Motor neuron (in vitro differentiated cells): ENCODE data around the gene DIRAS1. TPM values are rescaled to one million over a fixed set of nuclear protein-coding genes. Genes with fewer than 3 reads are reported as not detected.
A peak's percentile ranks its signal among the peaks of the same experiment; 100 is the strongest.

Experiments
- ATAC-seq, 8 experiments: fragments of 200-7000 bp; cut with Tn5 transposase; replicated peaks in 6 of 8; 2 replicates each; pipeline ENCODE4 v1.8.0; 2021; ENCODE audit warnings: mild to moderate bottlenecking in 8 of 8, moderate library complexity in 8 of 8
- H3K27ac ChIP-seq, 2 donors: fragments of 250-450 bp; sonication (Bioruptor Pico); 2 replicates each; pipeline ENCODE4 v1.9.0; 2021; ENCODE audit warnings: antibody characterized with exemption in 2 of 2, mild to moderate bottlenecking in 2 of 2, moderate library complexity in 1 of 2
- H3K4me1 ChIP-seq, 2 donors: fragments of 250-450 bp; sonication (Bioruptor Pico); replicated peaks in 1 of 2; 2 replicates each; pipeline ENCODE4 v1.6.1; 2021; ENCODE audit warnings: antibody characterized with exemption in 2 of 2, mild to moderate bottlenecking in 2 of 2, moderate library complexity in 1 of 2
- H3K4me3 ChIP-seq, 5 donors: fragments of 250-450 bp; sonication (Bioruptor Pico); 2 replicates each; pipeline ENCODE4 v1.9.0; 2021; ENCODE audit warnings: antibody characterized with exemption in 5 of 5, mild to moderate bottlenecking in 5 of 5, moderate library complexity in 4 of 5
- WGBS, 10 experiments: fragments of 450-650 bp; shearing (Covaris generic); methylation state at CpG; one replicate each; pipeline ENCODE4 v1.0.0; 2022; 5-methylcytosine and 5-hydroxymethylcytosine counted together
- in situ Hi-C, 9 experiments: fragments of 400-800 bp; cut with MboI; loops; one replicate each; pipeline ENCODE4 v1.15.0; 2021; ENCODE audit warnings: low sequenced_read_pairs in 9 of 9, low pct_unique_long_range_greater_than_20kb in 2 of 9; ENCODE audit not compliant: unreplicated experiment in 9 of 9
- total RNA-seq, 8 experiments: library from RNA; unstranded; fragments of 300-600 nt; gene quantifications; 2 replicates each; pipeline versions ENCODE4 v1.2.3 to v1.2.4, GENCODE V29; 2022

Gene DIRAS1
- total RNA-seq, 8 experiments from 2014 or later = 0.15 to 17.5 (median 9.0) TPM

GRCh38 chr19:2761876-2762782 is 41.0 kb upstream of the DIRAS1 start:
- WGBS, 10 experiments = 91 to 100% methylated on average over 2 to 11 of the region's 43 CpGs; no CpG with 5 or more reads in 8 of the 10 experiments

GRCh38 chr19:2761309-2761677 is 40.1 kb upstream of the DIRAS1 start:
- Histone ChIP-seq H3K27ac (no peak overlapping the region), H3K4me3 (no peak overlapping the region), H3K4me1 (no peaks in the 10 kb centered on the region)
- in situ Hi-C loops = no loop called here
- 100% methylated on average over 1 of the region's 16 CpGs; no CpG with 5 or more reads in 9 of the 10 experiments for WGBS, 10 experiments
- ATAC-seq = peak in 4 of 8 experiments; percentile 2 to 17 (median 4)

More at GRCh38 chr19:2761876-2762782, 41.0 kb upstream of the DIRAS1 start:
- in situ Hi-C loops = no loop called here
- H3K4me3 ChIP-seq = no peak overlapping the region
- H3K27ac ChIP-seq = no peak overlapping the region
- no peaks in the 10 kb centered on the region for H3K4me1 ChIP-seq
- ATAC-seq = no peak

GRCh38 chr19:2759965-2760364 is 38.8 kb upstream of the DIRAS1 start:
- in situ Hi-C loops = no loop called here
- no peak overlapping the region for H3K27ac ChIP-seq
- no peaks in the 10 kb centered on the region for H3K4me1 ChIP-seq
- no peak overlapping the region for H3K4me3 ChIP-seq
- ATAC-seq = no peak
- WGBS, 10 experiments = 93 to 100% (median 96%) methylated on average over 2 to 7 of the region's 7 CpGs; no CpG with 5 or more reads in 5 of the 10 experiments

- in situ Hi-C loops = no loop called here
- 91 to 100% (median 100%) methylated on average over 1 to 14 of the region's 17 CpGs; no CpG with 5 or more reads in 1 of the 10 experiments for WGBS, 10 experiments
- Histone ChIP-seq H3K4me1 (no peaks in the 10 kb centered on the region), H3K27ac (no peak overlapping the region), H3K4me3 (no peak overlapping the region)
- ATAC-seq = no peak
Measured at GRCh38 chr19:2759362-2759761, 38.2 kb upstream of the DIRAS1 start.

GRCh38 chr19:2758601-2759313 is 37.6 kb upstream of the DIRAS1 start:
- Histone ChIP-seq H3K4me1 (no peaks in the 10 kb centered on the region), H3K4me3 (no peak overlapping the region), H3K27ac (no peak overlapping the region)
- in situ Hi-C loops = no loop called here
- no peak for ATAC-seq
- WGBS, 10 experiments = 79 to 100% (median 91%) methylated on average over 2 to 5 of the region's 17 CpGs; no CpG with 5 or more reads in 1 of the 10 experiments

GRCh38 chr19:2756921-2757881 is 36.0 kb upstream of the DIRAS1 start:
- Histone ChIP-seq H3K27ac (no peak overlapping the region), H3K4me3 (no peak overlapping the region), H3K4me1 (no peaks in the 10 kb centered on the region)
- WGBS, 10 experiments = 100% methylated on average over 1 to 6 of the region's 48 CpGs; no CpG with 5 or more reads in 7 of the 10 experiments
- in situ Hi-C loops = no loop called here
- peak in 1 of 8 experiments; percentile 8 for ATAC-seq

GRCh38 chr19:2756477-2756876 is 35.3 kb upstream of the DIRAS1 start:
- 71 to 100% (median 92%) methylated on average over 1 to 5 of the region's 8 CpGs; no CpG with 5 or more reads in 3 of the 10 experiments for WGBS, 10 experiments
- no peak for ATAC-seq

GRCh38 chr19:2755811-2756210 is 34.6 kb upstream of the DIRAS1 start:
- H3K27ac ChIP-seq = no peak overlapping the region
- H3K4me3 ChIP-seq = no peak overlapping the region
- in situ Hi-C loops = no loop called here
- 88 to 100% (median 99%) methylated on average over 1 to 14 of the region's 16 CpGs; no CpG with 5 or more reads in 2 of the 10 experiments for WGBS, 10 experiments
- ATAC-seq = no peak
- H3K4me1 ChIP-seq = no peaks in the 10 kb centered on the region

More at GRCh38 chr19:2756477-2756876, 35.3 kb upstream of the DIRAS1 start:
- no peak overlapping the region for H3K4me3 ChIP-seq
- in situ Hi-C loops = no loop called here
- no peaks in the 10 kb centered on the region for H3K4me1 ChIP-seq
- H3K27ac ChIP-seq = no peak overlapping the region

- Histone ChIP-seq H3K27ac (no peak overlapping the region), H3K4me3 (no peak overlapping the region), H3K4me1 (no peaks in the 10 kb centered on the region)
- peak in 2 of 8 experiments; percentile 1 to 8 for ATAC-seq
- 100% methylated on average over 2 of the region's 16 CpGs; no CpG with 5 or more reads in 8 of the 10 experiments for WGBS, 10 experiments
- in situ Hi-C loops = no loop called here
Measured at GRCh38 chr19:2755448-2755705, 34.2 kb upstream of the DIRAS1 start.

- in situ Hi-C loops = no loop called here
- no peaks in the 10 kb centered on the region for H3K4me1 ChIP-seq
- ATAC-seq = peak in 4 of 8 experiments; percentile 14 to 18 (median 15)
- H3K27ac ChIP-seq = no peak overlapping the region
- H3K4me3 ChIP-seq = no peak overlapping the region
- 60 to 100% (median 92%) methylated on average over 1 to 8 of the region's 43 CpGs; no CpG with 5 or more reads in 7 of the 10 experiments for WGBS, 10 experiments
Measured at GRCh38 chr19:2754659-2755447, 33.7 kb upstream of the DIRAS1 start.

- Histone ChIP-seq H3K4me1 (no peaks in the 10 kb centered on the region), H3K27ac (no peak overlapping the region), H3K4me3 (no peak overlapping the region)
- in situ Hi-C loops = no loop called here
- ATAC-seq = no peak
- 79 to 88% (median 81%) methylated on average over 5 to 20 of the region's 21 CpGs; no CpG with 5 or more reads in 7 of the 10 experiments for WGBS, 10 experiments
Measured at GRCh38 chr19:2751438-2751830, 30.3 kb upstream of the DIRAS1 start.
